HL-60 (cell line): ENCODE results near the gene CLN5.

Experiments
- DNase-seq, 2 experiments: peaks; one replicate each; pipeline ENCODE4 v3.0.0-alpha.2; 2010 to 2020; ENCODE audit warnings: low read depth in 1 of 2, low spot score in 1 of 2
- H3K27ac ChIP-seq: fragments of 250-450 bp; sonication (Bioruptor Pico); replicated peaks from 2 replicates; pipeline ENCODE4 v1.5.1; 2020; ENCODE audit warnings: mild to moderate bottlenecking, moderate library complexity
- H3K27me3 ChIP-seq: fragments of 250-450 bp; sonication (Bioruptor Pico); 2 replicates; pipeline ENCODE4 v1.5.1; 2021; ENCODE audit warnings: mild to moderate bottlenecking, moderate library complexity; ENCODE audit not compliant: insufficient read depth, poor library complexity, severe bottlenecking
- H3K4me3 ChIP-seq: replicated peaks from 2 replicates; pipeline ENCODE4 v1.5.1; 2011; ENCODE audit warnings: mild to moderate bottlenecking, control low read depth, low read length; ENCODE audit not compliant: insufficient read depth
- GABPA ChIP-seq: IDR thresholded peaks from 2 replicates; pipeline ENCODE4 v1.6.1; 2012; ENCODE audit warnings: low read depth
- POLR2AphosphoS5 ChIP-seq: IDR thresholded peaks from 2 replicates; pipeline ENCODE4 v1.6.1; 2012; ENCODE audit warnings: low read depth
- REST ChIP-seq: IDR thresholded peaks from 2 replicates; pipeline ENCODE4 v1.6.1; 2012; ENCODE audit warnings: low read depth; ENCODE audit not compliant: insufficient replicate concordance
- SPI1 ChIP-seq: IDR thresholded peaks from 2 replicates; pipeline ENCODE4 v1.6.1; 2012; ENCODE audit warnings: low read depth, mild to moderate bottlenecking, borderline replicate concordance
- TF ChIP-seq, protein P1 (sequence below): IDR thresholded peaks from one replicate; pipeline ENCODE4 v1.5.1; 2011; ENCODE audit warnings: low read length, control low read depth, inconsistent platforms; ENCODE audit not compliant: insufficient read depth

CLN5 gene

DNA sequence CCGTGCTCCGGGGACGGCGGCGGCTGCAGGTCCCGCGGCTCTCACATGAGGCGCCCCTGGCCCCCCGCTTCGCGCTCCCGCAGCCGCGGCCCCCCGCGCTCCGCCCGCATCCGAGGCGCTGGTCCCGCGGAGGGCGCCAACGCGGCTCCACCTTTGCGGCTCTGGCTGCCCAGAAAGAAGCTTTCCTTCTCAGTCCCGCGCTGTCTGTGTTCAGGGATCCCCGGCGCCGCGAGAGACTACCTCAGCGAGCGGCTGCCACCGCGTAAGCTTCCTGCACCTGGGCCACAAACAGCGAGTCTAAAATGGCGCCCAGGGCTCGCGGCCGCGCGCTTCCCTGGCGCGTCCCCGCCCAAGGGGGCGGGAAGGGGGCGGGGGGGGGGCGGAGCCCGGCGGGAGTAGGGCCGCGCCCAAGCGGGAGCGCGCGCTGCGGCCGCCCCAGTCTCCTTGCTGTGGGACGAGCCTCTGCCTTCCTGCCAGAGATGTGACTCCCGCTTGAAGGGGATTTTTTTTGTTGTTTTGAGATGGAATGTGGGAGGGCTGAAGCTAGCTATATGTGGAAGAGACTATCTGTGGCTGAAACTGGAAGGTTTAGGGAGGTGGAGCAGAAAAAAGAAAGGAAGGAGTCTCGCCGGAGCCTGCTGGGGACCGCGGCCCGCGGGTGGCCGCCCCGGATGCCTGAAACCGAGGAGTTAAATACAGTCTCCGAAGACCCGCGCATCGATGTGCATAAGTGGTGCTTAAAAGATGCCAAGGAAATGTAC is 35.2 kb downstream of the CLN5 start, which contains the start of gene FBXL3:
Gene FBXL3, minus strand, starts transcription at position 299 of the 761 bp plus-strand sequence. CDS start 5,299 bp downstream, outside the sequence.
- Histone ChIP-seq H3K27me3 (no peaks in the 10 kb centered on the region), H3K4me3 (peak within 1 kb of the TSS; percentile 85), H3K27ac (peak within 1 kb of the TSS; percentile 92)
- DNase-seq = peak; percentile 38 to 83
- TF ChIP-seq REST (peak; percentile 41), GABPA (no peak), SPI1 (no peak), POLR2AphosphoS5 (peak; percentile 83; the same call in 1 of the 2 replicates)
- TF ChIP-seq, protein P1, sequence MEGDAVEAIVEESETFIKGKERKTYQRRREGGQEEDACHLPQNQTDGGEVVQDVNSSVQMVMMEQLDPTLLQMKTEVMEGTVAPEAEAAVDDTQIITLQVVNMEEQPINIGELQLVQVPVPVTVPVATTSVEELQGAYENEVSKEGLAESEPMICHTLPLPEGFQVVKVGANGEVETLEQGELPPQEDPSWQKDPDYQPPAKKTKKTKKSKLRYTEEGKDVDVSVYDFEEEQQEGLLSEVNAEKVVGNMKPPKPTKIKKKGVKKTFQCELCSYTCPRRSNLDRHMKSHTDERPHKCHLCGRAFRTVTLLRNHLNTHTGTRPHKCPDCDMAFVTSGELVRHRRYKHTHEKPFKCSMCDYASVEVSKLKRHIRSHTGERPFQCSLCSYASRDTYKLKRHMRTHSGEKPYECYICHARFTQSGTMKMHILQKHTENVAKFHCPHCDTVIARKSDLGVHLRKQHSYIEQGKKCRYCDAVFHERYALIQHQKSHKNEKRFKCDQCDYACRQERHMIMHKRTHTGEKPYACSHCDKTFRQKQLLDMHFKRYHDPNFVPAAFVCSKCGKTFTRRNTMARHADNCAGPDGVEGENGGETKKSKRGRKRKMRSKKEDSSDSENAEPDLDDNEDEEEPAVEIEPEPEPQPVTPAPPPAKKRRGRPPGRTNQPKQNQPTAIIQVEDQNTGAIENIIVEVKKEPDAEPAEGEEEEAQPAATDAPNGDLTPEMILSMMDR = no peak

DNA sequence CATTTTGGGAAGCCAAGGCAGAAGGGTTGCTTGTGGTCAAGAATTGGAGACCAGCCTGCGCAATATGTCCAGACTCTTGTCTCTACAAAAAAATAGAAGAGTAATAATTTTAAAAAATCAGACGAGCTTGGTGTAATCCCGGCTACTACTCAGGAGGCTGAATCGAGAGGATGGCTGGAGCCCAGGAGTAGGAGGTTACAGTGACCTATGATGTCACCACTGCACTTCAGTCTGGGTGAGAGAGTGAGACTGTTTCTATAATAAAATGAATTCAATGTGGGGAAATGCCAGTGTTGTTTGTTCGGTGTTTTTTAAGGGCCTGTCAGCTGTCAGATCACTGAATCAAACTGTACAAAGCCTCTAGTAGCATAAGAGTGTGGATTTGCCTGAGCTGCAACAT is 36.3 kb downstream of the CLN5 start:
- DNase-seq = no peak
- TF ChIP-seq GABPA (no peak), REST (no peak)
- TF ChIP-seq, protein P1 = no peak
- no peaks in the 10 kb centered on the region for H3K27me3 ChIP-seq
- H3K27ac ChIP-seq = no peak overlapping the region
- no peak overlapping the region for H3K4me3 ChIP-seq

DNA sequence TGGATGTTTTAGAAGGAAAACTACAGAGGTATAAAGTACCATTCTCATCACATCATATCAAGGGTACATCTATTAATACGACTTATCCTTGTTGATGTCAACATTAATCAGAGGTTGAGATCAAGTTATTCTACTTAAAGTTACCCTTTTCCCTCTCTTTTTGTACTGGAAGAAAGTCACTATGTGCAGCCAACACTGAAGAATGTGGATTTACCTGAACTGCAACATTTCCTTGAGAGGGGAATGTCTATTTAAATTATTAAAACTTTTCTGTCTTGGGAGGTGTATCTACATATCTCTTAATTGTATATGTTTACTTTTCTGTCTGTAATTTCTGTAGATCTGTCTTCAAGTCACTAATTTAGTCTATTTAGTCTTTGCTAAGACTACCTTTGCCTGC is 37.6 kb downstream of the CLN5 start:
- DNase-seq = no peak
- Histone ChIP-seq H3K4me3 (no peak overlapping the region), H3K27ac (no peak overlapping the region), H3K27me3 (no peaks in the 10 kb centered on the region)
- TF ChIP-seq SPI1 (no peak), REST (no peak), POLR2AphosphoS5 (no peak), GABPA (no peak)
- TF ChIP-seq, protein P1 = no peak
